HUES64 (cell line): ENCODE measurements around the gene AARS2.

Source experiments
- H3K27ac ChIP-seq: 2 replicates; pipeline ENCODE4 v1.7.0; 2013; ENCODE audit warnings: low read depth, low read length, inconsistent platforms
- H3K27me3 ChIP-seq: 2 replicates; pipeline ENCODE4 v1.6.1; 2013; ENCODE audit warnings: mild to moderate bottlenecking, low read length; ENCODE audit not compliant: insufficient read depth
- H3K36me3 ChIP-seq: 2 replicates; pipeline ENCODE4 v1.6.1; 2013; ENCODE audit warnings: mild to moderate bottlenecking, low read length; ENCODE audit not compliant: insufficient read depth
- H3K4me1 ChIP-seq: 2 replicates; pipeline ENCODE4 v1.6.1; 2013; ENCODE audit warnings: mild to moderate bottlenecking, low read length, moderate library complexity; ENCODE audit not compliant: insufficient read depth
- H3K4me3 ChIP-seq: 2 replicates; pipeline ENCODE4 v1.5.1; 2013; ENCODE audit warnings: mild to moderate bottlenecking, low read length, moderate library complexity
- H3K9ac ChIP-seq: 2 replicates; pipeline ENCODE4 v1.6.1; 2013; ENCODE audit warnings: mild to moderate bottlenecking, low read depth, low read length
- H3K9me3 ChIP-seq: 2 replicates; pipeline ENCODE4 v1.6.1; 2013; ENCODE audit warnings: low read depth, low read length; ENCODE audit not compliant: insufficient read depth
- WGBS: fragments of 150-250, 120-280 bp; methylation state at CpG from one replicate; pipeline ENCODE4 v1.1.7; 2013; ENCODE audit warnings: missing lambda C conversion rate; 5-methylcytosine and 5-hydroxymethylcytosine counted together

The AARS2 gene

GRCh38 chr6:44251576-44252524 is 61.3 kb downstream of the AARS2 start:
- no peaks in the 10 kb centered on the region for H3K9me3 ChIP-seq
- H3K4me1 ChIP-seq = peaks cover 17% of the 10 kb centered on the region; the same call in 1 of the 2 replicates
- H3K27me3 ChIP-seq = no peaks in the 10 kb centered on the region
- H3K4me3 ChIP-seq = no peak overlapping the region
- WGBS = 97% methylated on average over 14 of the region's 14 CpGs
- no peak overlapping the region for H3K27ac ChIP-seq
- no peak overlapping the region for H3K9ac ChIP-seq
- peaks cover 82% of the 10 kb centered on the region for H3K36me3 ChIP-seq

- H3K36me3 ChIP-seq = peaks cover 80% of the 10 kb centered on the region
- H3K4me1 ChIP-seq = peaks cover 15% of the 10 kb centered on the region; the same call in 1 of the 2 replicates
- WGBS = 95% methylated on average over 3 of the region's 3 CpGs
- peak overlapping the region; percentile 76; the same call in 1 of the 2 replicates for H3K4me3 ChIP-seq
- no peaks in the 10 kb centered on the region for H3K9me3 ChIP-seq
- peak overlapping the region; percentile 5; the same call in 1 of the 2 replicates for H3K9ac ChIP-seq
- peak overlapping the region; percentile 28; the same call in 1 of the 2 replicates for H3K27ac ChIP-seq
- H3K27me3 ChIP-seq = no peaks in the 10 kb centered on the region
These were observed 62.4 kb downstream of the AARS2 start for GRCh38 chr6:44250718-44251123.

DNA sequence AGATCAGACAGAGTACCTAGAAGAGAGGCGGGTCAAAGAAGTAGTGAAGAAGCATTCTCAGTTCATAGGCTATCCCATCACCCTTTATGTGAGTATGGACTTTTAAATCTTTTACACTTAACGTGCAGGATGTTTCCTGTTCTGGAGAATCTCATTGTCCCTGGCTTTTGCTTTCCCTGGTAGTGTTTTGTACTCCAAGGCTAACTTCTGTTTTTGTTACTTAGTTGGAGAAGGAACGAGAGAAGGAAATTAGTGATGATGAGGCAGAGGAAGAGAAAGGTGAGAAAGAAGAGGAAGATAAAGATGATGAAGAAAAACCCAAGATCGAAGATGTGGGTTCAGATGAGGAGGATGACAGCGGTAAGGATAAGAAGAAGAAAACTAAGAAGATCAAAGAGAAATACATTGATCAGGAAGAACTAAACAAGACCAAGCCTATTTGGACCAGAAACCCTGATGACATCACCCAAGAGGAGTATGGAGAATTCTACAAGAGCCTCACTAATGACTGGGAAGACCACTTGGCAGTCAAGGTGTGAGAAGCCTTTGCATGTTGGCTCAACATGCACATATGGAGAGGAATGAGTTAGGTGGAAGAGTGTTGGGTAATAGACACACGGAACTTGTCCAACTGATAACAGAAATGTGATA is 63.0 kb downstream of the AARS2 start:
- peaks cover 74% of the 10 kb centered on the region for H3K36me3 ChIP-seq
- no peaks in the 10 kb centered on the region for H3K27me3 ChIP-seq
- WGBS = 93% methylated on average over 4 of the region's 6 CpGs
- H3K27ac ChIP-seq = peak overlapping the region; percentile 28; the same call in 1 of the 2 replicates
- no peaks in the 10 kb centered on the region for H3K9me3 ChIP-seq
- H3K4me1 ChIP-seq = peaks cover 16% of the 10 kb centered on the region; the same call in 1 of the 2 replicates
- H3K9ac ChIP-seq = peak overlapping the region; percentile 5; the same call in 1 of the 2 replicates
- H3K4me3 ChIP-seq = peak overlapping the region; percentile 76; the same call in 1 of the 2 replicates
